ENCODE results near the gene HESX1. TPM values are rescaled to one million over a fixed set of nuclear protein-coding genes. Genes with fewer than 3 reads are reported as not detected.

HESX1 gene
- total and polyA plus RNA-seq, 4 donors: 0.17 to 0.52 (median 0.34) TPM

DNA sequence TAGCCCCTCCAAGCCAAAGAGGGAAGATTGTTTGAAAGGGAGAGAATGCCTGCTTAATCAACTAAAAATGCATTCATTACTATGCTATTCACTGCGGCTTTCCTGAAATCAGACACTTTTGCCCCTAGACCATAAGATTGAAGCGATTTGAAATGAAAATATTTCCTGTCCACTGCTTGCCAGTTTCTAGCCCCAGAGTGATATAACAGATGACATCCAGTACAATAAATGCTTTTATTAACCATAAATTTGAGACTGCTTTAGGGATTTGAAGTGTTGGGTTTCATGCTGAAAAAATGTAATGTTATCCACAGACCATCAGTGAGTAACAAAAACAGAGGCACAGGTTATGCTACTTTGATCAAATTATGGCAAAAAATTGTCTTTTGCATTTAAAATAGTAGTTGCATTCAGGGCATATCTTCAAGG lies 48.7 kb downstream of the HESX1 start:
- WGBS: 83% methylated on average over 2 of the region's 2 CpGs
- Histone ChIP-seq H3K4me1 (ENCODE audit: control insufficient read depth in 4 of 4, insufficient read depth in 4 of 4, low read length in 3 of 4) (no peaks in the 10 kb centered on the region), H3K27me3 (ENCODE audit: control insufficient read depth in 4 of 4, insufficient read depth in 4 of 4, low read length in 3 of 4) (peaks cover 0 to 2% (median 0%) of the 10 kb centered on the region in 4 donors), H3K27ac (ENCODE audit: low read depth in 1 of 2, low read length in 2 of 2) (no peak overlapping the region), H3K4me3 (ENCODE audit: low read depth in 1 of 3, low read length in 3 of 3) (no peak overlapping the region), H3K9ac (ENCODE audit: low read depth in 1 of 2, low read length in 2 of 2) (no peak overlapping the region), H3K9me3 (ENCODE audit: control insufficient read depth in 4 of 4, low read length in 3 of 4) (no peaks in the 10 kb centered on the region), H3K36me3 (ENCODE audit: control insufficient read depth in 4 of 4, insufficient read depth in 3 of 4, low read depth in 1 of 4, low read length in 3 of 4) (no peaks in the 10 kb centered on the region)
- TF ChIP-seq, protein P1, sequence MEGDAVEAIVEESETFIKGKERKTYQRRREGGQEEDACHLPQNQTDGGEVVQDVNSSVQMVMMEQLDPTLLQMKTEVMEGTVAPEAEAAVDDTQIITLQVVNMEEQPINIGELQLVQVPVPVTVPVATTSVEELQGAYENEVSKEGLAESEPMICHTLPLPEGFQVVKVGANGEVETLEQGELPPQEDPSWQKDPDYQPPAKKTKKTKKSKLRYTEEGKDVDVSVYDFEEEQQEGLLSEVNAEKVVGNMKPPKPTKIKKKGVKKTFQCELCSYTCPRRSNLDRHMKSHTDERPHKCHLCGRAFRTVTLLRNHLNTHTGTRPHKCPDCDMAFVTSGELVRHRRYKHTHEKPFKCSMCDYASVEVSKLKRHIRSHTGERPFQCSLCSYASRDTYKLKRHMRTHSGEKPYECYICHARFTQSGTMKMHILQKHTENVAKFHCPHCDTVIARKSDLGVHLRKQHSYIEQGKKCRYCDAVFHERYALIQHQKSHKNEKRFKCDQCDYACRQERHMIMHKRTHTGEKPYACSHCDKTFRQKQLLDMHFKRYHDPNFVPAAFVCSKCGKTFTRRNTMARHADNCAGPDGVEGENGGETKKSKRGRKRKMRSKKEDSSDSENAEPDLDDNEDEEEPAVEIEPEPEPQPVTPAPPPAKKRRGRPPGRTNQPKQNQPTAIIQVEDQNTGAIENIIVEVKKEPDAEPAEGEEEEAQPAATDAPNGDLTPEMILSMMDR (IDR thresholded peaks at IDR 0.05; ENCODE audit: low read depth, low read length, missing input control): no peak
- TF ChIP-seq RAD21 (IDR thresholded peaks at IDR 0.05) (no peak), FOXA1 (IDR thresholded peaks at IDR 0.05) (no peak), FOXA2 (IDR thresholded peaks at IDR 0.05) (no peak), NR2F2 (IDR thresholded peaks at IDR 0.05) (no peak), YY1 (IDR thresholded peaks at IDR 0.05) (no peak), SP1 (IDR thresholded peaks at IDR 0.05) (no peak), RXRA (IDR thresholded peaks at IDR 0.05) (no peak), HNF4A (conservative IDR thresholded peaks at IDR 0.05) (no peak), EGR1 (IDR thresholded peaks at IDR 0.05; ENCODE audit: low read depth in 2 of 2) (no peak), JUND (IDR thresholded peaks at IDR 0.05) (no peak), TAF1 (conservative IDR thresholded peaks at IDR 0.05) (no peak), HNF4G (IDR thresholded peaks at IDR 0.05) (no peak)
- TF ChIP-seq, protein P2, sequence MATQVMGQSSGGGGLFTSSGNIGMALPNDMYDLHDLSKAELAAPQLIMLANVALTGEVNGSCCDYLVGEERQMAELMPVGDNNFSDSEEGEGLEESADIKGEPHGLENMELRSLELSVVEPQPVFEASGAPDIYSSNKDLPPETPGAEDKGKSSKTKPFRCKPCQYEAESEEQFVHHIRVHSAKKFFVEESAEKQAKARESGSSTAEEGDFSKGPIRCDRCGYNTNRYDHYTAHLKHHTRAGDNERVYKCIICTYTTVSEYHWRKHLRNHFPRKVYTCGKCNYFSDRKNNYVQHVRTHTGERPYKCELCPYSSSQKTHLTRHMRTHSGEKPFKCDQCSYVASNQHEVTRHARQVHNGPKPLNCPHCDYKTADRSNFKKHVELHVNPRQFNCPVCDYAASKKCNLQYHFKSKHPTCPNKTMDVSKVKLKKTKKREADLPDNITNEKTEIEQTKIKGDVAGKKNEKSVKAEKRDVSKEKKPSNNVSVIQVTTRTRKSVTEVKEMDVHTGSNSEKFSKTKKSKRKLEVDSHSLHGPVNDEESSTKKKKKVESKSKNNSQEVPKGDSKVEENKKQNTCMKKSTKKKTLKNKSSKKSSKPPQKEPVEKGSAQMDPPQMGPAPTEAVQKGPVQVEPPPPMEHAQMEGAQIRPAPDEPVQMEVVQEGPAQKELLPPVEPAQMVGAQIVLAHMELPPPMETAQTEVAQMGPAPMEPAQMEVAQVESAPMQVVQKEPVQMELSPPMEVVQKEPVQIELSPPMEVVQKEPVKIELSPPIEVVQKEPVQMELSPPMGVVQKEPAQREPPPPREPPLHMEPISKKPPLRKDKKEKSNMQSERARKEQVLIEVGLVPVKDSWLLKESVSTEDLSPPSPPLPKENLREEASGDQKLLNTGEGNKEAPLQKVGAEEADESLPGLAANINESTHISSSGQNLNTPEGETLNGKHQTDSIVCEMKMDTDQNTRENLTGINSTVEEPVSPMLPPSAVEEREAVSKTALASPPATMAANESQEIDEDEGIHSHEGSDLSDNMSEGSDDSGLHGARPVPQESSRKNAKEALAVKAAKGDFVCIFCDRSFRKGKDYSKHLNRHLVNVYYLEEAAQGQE (IDR thresholded peaks at IDR 0.05): no peak
- TF ChIP-seq, protein P3, sequence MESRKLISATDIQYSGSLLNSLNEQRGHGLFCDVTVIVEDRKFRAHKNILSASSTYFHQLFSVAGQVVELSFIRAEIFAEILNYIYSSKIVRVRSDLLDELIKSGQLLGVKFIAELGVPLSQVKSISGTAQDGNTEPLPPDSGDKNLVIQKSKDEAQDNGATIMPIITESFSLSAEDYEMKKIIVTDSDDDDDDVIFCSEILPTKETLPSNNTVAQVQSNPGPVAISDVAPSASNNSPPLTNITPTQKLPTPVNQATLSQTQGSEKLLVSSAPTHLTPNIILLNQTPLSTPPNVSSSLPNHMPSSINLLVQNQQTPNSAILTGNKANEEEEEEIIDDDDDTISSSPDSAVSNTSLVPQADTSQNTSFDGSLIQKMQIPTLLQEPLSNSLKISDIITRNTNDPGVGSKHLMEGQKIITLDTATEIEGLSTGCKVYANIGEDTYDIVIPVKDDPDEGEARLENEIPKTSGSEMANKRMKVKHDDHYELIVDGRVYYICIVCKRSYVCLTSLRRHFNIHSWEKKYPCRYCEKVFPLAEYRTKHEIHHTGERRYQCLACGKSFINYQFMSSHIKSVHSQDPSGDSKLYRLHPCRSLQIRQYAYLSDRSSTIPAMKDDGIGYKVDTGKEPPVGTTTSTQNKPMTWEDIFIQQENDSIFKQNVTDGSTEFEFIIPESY (IDR thresholded peaks at IDR 0.05): no peak
- TF ChIP-seq, protein P4, sequence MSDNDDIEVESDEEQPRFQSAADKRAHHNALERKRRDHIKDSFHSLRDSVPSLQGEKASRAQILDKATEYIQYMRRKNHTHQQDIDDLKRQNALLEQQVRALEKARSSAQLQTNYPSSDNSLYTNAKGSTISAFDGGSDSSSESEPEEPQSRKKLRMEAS (IDR thresholded peaks at IDR 0.05): no peak
- DNase-seq (ENCODE audit: low spot score): no peak

DNA sequence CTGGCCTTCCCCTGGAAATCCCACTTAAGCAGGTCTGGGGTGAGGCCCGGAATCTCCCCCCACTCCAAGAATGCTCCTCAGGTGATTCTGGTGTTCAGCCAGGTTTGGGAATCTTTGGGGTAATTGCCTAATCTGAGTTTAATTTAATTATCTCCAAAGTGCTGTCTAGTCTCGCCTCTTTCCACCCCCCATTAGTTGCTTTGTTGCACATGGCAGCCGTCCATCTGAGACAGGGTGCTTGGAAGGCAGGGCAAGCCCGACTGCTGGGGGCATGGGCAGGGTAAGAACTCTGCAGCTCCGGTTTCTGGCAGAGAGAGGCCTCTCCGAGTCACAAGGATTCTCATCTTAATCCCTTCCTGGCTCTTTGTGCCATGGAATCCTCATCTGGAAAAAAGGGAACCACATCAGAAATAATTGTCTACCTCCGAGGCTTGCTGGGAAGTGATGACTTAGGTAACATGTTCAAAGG lies 49.6 kb downstream of the HESX1 start:
- Histone ChIP-seq H3K4me1 (ENCODE audit: control insufficient read depth in 4 of 4, insufficient read depth in 4 of 4, low read length in 3 of 4) (no peaks in the 10 kb centered on the region), H3K27ac (ENCODE audit: low read depth in 1 of 2, low read length in 2 of 2) (no peak overlapping the region), H3K27me3 (ENCODE audit: control insufficient read depth in 4 of 4, insufficient read depth in 4 of 4, low read length in 3 of 4) (peaks cover 0 to 2% (median 0%) of the 10 kb centered on the region in 4 donors), H3K9me3 (ENCODE audit: control insufficient read depth in 4 of 4, low read length in 3 of 4) (no peaks in the 10 kb centered on the region), H3K36me3 (ENCODE audit: control insufficient read depth in 4 of 4, insufficient read depth in 3 of 4, low read depth in 1 of 4, low read length in 3 of 4) (no peaks in the 10 kb centered on the region), H3K9ac (ENCODE audit: low read depth in 1 of 2, low read length in 2 of 2) (no peak overlapping the region), H3K4me3 (ENCODE audit: low read depth in 1 of 3, low read length in 3 of 3) (no peak overlapping the region)
- DNase-seq (ENCODE audit: low spot score): no peak
- 85% methylated on average over 7 of the region's 7 CpGs for WGBS
- TF ChIP-seq JUND (IDR thresholded peaks at IDR 0.05) (no peak), GABPA (IDR thresholded peaks at IDR 0.05 in 1 of 2, conservative IDR thresholded peaks at IDR 0.05 in 1 of 2) (no peak), HNF4A (conservative IDR thresholded peaks at IDR 0.05) (no peak), HNF4G (IDR thresholded peaks at IDR 0.05) (no peak)
- TF ChIP-seq, protein P1 (IDR thresholded peaks at IDR 0.05; ENCODE audit: low read depth, low read length, missing input control): no peak
- TF ChIP-seq, protein P2 (IDR thresholded peaks at IDR 0.05): no peak

Data from liver (tissue), 9 donors.